ENCODE measurements around the gene COQ5.

COQ5 gene

DNA sequence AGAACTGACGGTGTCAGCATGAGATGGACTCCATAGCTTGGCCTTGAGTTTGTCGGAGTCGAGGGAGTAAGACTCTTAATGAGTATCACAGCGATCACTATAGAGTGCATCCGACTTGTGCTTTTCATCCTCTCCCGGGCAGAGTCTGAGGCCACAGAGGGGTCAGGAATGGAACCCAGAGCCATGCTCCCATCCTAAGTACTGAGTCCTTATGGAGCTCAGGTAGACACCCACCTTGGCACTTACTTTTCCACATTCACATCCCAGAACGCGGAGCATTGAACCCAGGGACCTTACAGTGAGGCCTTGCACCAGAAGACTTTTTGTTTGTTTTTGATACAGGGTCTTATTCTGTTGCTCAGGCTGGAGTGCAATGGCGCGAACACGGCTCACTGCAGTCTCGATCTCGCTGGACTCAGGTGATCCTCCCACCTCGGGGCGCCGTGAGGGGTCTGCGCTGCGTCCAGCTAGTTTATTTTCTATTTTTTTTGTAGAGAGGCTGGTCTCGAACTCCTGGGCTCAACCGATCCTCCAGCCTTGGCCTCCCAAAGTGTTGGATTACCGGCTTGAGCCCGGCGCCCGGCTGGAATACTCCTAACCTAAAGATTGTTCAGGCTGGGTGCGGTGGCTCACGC, 58.7 kb downstream of the COQ5 start:
- Histone ChIP-seq H3K4me3 (ENCODE audit: low read depth in 1 of 2, low read length in 2 of 2) (peak overlapping the region; percentile 73 to 87), H3K36me3 (ENCODE audit: control insufficient read depth in 1 of 2, insufficient read depth in 2 of 2, low read length in 2 of 2) (peaks cover 1 to 16% of the 10 kb centered on the region in 2 donors), H3K9me3 (ENCODE audit: control insufficient read depth in 1 of 2, low read length in 2 of 2) (no peaks in the 10 kb centered on the region), H3K27ac (ENCODE audit: low read depth, low read length) (peak overlapping the region; percentile 35), H3K4me1 (ENCODE audit: control insufficient read depth in 1 of 2, insufficient read depth in 2 of 2, low read length in 2 of 2) (peaks cover 10 to 27% of the 10 kb centered on the region in 2 donors), H3K9ac (ENCODE audit: low read depth in 1 of 2, low read length in 2 of 2) (peak overlapping the region; percentile 49 to 68), H3K27me3 (ENCODE audit: control insufficient read depth in 1 of 2, insufficient read depth in 2 of 2, low read length in 2 of 2) (no peaks in the 10 kb centered on the region)

DNA sequence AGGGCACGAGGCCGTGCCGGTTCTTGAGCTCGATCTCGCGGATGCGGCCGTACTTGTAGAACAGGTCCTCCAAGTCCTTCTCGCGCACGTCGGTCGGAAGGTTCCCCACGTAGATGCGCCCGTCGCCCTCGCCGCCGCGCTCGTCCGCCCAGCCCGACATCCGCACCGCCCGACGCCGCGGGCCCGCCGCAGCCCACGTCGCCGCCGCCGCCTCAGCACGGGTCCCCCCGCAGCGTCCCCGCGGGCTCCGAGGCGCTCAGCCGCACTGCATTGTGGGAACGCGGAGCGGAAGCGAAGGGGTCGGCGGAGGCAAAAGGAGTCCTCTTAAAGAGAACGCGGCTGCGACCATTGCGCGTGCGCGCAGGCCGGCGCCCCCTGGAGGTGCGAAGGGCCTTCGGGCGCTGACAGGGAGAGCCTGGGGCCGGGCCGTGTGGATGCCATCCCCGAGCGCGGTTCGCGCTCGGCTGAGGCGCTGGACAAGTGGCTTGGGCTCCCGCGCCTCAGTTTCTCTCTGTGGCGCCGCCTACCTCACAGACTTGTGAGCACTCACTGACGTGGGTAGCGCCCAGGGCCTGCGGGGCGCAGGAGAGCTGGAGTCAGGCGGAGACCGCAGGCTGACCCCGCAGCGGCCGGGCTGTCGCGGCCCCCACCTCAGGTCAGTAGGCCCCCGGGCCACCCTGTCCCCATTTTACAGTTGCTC, 59.4 kb downstream of the COQ5 start, which contains the start of gene SRSF9:
Gene SRSF9, minus strand, starts transcription at position 299 of the 700 bp plus-strand sequence. Its CDS starts 139 bp downstream, at position 160.
- peaks cover 10 to 27% of the 10 kb centered on the region in 2 donors for H3K4me1 ChIP-seq (ENCODE audit: control insufficient read depth in 1 of 2, insufficient read depth in 2 of 2, low read length in 2 of 2)
- H3K36me3 ChIP-seq (ENCODE audit: control insufficient read depth in 1 of 2, insufficient read depth in 2 of 2, low read length in 2 of 2): peaks cover 8 to 23% of the 10 kb centered on the region in 2 donors
- no peaks in the 10 kb centered on the region for H3K9me3 ChIP-seq (ENCODE audit: control insufficient read depth in 1 of 2, low read length in 2 of 2)
- H3K27ac ChIP-seq (ENCODE audit: low read depth, low read length): peak within 1 kb of the TSS; percentile 91
- peak within 1 kb of the TSS; percentile 69 to 79 for H3K9ac ChIP-seq (ENCODE audit: low read depth in 1 of 2, low read length in 2 of 2)
- H3K4me3 ChIP-seq (ENCODE audit: low read depth in 1 of 2, low read length in 2 of 2): peak within 1 kb of the TSS; percentile 73 to 87
- H3K27me3 ChIP-seq (ENCODE audit: control insufficient read depth in 1 of 2, insufficient read depth in 2 of 2, low read length in 2 of 2): no peaks in the 10 kb centered on the region

DNA sequence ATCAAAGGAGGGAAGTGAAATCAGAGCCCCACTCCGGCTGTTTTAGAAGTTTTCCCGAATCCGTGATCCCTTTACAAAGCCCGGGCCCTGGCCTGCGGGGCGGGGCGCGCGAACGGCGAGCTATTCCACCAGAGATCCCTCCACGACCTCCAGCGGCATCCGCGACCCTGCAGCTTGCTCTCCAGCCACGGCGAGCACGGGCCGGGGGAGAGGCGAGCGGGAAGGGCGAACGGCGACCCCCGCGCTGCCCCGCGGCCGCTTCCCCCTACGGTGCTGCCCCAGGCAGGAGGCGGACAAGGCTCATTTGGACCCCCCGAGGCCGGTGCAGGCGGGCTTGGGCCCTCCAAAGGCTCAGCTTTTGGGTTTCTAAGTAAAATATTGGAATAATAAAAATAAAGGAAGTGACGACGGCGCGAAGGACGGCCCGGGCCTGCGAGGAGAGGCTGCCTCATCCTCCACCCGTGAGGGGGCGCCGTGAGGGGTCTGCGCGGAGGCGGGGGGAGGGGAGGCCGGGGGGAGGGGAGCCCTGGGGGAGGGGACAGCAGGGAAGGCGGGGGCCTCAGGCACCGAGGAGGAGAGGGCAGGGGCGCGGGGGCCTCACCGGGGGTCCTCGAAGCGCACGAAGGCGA, 60.0 kb downstream of the COQ5 start:
- H3K4me1 ChIP-seq (ENCODE audit: control insufficient read depth in 1 of 2, insufficient read depth in 2 of 2, low read length in 2 of 2): peaks cover 10 to 27% of the 10 kb centered on the region in 2 donors
- peak overlapping the region; percentile 73 to 87 for H3K4me3 ChIP-seq (ENCODE audit: low read depth in 1 of 2, low read length in 2 of 2)
- no peaks in the 10 kb centered on the region for H3K27me3 ChIP-seq (ENCODE audit: control insufficient read depth in 1 of 2, insufficient read depth in 2 of 2, low read length in 2 of 2)
- H3K9me3 ChIP-seq (ENCODE audit: control insufficient read depth in 1 of 2, low read length in 2 of 2): no peaks in the 10 kb centered on the region
- H3K36me3 ChIP-seq (ENCODE audit: control insufficient read depth in 1 of 2, insufficient read depth in 2 of 2, low read length in 2 of 2): peaks cover 15 to 30% of the 10 kb centered on the region in 2 donors
- H3K27ac ChIP-seq (ENCODE audit: low read depth, low read length): peak overlapping the region; percentile 91
- H3K9ac ChIP-seq (ENCODE audit: low read depth in 1 of 2, low read length in 2 of 2): peak overlapping the region; percentile 69 to 79

DNA sequence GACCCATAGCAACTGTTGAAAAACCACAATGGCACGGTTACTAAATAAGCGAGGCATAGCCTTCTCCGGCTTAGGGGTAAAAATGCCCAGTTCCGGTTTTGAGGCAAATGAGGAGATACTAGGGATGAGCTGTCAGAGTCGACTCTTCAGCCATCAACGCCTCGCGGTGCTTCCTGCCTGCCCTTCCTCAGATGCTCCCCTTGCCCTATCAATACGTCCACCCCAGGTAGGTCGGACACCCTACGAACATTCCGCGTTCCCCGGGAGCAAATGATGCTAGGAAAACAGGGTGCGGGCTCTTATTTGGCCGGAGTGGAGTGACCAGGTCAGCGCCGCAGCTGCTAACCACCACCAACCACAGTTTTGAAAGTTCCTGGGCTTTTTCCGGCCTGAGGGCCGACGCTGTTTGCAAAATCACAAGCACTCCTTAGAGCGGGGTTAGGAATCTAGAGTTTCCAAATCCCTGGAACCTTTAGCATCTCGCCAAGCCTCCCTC, 60.6 kb downstream of the COQ5 start:
- Histone ChIP-seq H3K27ac (ENCODE audit: low read depth, low read length) (peak overlapping the region; percentile 72), H3K4me1 (ENCODE audit: control insufficient read depth in 1 of 2, insufficient read depth in 2 of 2, low read length in 2 of 2) (peaks cover 10 to 27% of the 10 kb centered on the region in 2 donors)

DNA sequence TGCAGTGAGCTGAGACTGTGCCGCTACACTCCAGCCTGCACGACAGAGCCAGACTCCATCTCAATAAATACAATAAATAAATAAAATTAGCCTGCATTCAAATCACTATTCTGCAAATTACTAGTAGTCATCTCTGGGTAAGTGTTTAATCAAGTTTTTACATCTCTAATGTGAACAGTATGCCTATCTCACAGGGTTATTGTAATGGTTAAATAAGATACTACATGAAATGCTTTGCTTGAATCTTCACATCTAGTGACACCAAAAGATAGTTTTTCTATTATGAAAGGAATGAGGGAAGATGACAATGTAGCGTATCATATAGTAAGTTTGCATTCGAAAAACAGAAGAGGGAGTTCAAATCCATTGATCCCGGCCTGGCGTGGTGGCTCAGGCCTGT, 61.5 kb downstream of the COQ5 start:
- H3K36me3 ChIP-seq (ENCODE audit: control insufficient read depth in 1 of 2, insufficient read depth in 2 of 2, low read length in 2 of 2): peaks cover 28 to 44% of the 10 kb centered on the region in 2 donors

More for the DNA sequence above, 60.6 kb downstream of the COQ5 start:
- Histone ChIP-seq H3K9me3 (ENCODE audit: control insufficient read depth in 1 of 2, low read length in 2 of 2) (no peaks in the 10 kb centered on the region), H3K4me3 (ENCODE audit: low read depth in 1 of 2, low read length in 2 of 2) (peak overlapping the region; percentile 73 to 87), H3K36me3 (ENCODE audit: control insufficient read depth in 1 of 2, insufficient read depth in 2 of 2, low read length in 2 of 2) (peaks cover 20 to 35% of the 10 kb centered on the region in 2 donors), H3K27me3 (ENCODE audit: control insufficient read depth in 1 of 2, insufficient read depth in 2 of 2, low read length in 2 of 2) (no peaks in the 10 kb centered on the region), H3K9ac (ENCODE audit: low read depth in 1 of 2, low read length in 2 of 2) (peak overlapping the region; percentile 69 to 79)

DNA sequence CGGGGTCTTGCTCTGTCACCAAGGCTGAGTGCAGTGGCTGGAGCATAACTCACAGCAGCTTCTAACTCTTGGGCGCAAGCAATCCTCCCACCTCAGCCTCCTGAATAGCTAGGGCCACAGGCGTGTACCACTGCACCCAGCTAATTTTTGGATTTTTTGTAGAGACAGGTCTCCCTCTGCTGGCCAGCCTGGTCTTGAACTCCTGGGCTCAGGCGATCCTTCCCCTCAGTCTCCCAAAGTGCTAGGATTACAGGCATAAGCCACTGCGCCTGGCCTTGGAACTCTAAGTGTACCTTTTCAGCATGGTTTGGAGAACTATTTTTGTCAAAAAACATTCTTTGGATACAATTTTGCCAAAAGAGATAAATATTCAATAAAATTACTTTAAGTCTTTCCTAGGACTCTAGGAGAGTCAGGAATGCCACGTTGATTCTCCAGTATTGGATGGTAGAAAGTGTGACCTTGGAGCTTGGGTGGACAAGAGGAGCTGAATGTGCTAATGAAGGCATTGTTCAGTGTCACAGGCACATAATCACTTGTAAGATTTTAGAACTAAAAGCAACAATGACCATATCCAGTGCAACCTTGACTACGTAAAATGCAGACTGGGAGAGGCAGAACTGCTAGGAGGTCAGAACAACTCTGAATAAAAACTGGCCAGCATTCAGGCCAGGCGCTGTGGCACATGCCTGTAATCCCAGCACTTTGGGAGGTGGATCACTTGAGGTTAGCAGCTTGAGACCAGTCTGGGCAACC, 62.2 kb downstream of the COQ5 start:
- Histone ChIP-seq H3K9ac (ENCODE audit: low read depth in 1 of 2, low read length in 2 of 2) (no peak overlapping the region), H3K36me3 (ENCODE audit: control insufficient read depth in 1 of 2, insufficient read depth in 2 of 2, low read length in 2 of 2) (peaks cover 34 to 51% of the 10 kb centered on the region in 2 donors), H3K9me3 (ENCODE audit: control insufficient read depth in 1 of 2, low read length in 2 of 2) (no peaks in the 10 kb centered on the region), H3K4me1 (ENCODE audit: control insufficient read depth in 1 of 2, insufficient read depth in 2 of 2, low read length in 2 of 2) (peaks cover 10 to 27% of the 10 kb centered on the region in 2 donors), H3K27me3 (ENCODE audit: control insufficient read depth in 1 of 2, insufficient read depth in 2 of 2, low read length in 2 of 2) (no peaks in the 10 kb centered on the region), H3K4me3 (ENCODE audit: low read depth in 1 of 2, low read length in 2 of 2) (no peak overlapping the region), H3K27ac (ENCODE audit: low read depth, low read length) (no peak overlapping the region)

More for the DNA sequence above, 61.5 kb downstream of the COQ5 start:
- no peak overlapping the region for H3K27ac ChIP-seq (ENCODE audit: low read depth, low read length)
- no peaks in the 10 kb centered on the region for H3K27me3 ChIP-seq (ENCODE audit: control insufficient read depth in 1 of 2, insufficient read depth in 2 of 2, low read length in 2 of 2)
- H3K9me3 ChIP-seq (ENCODE audit: control insufficient read depth in 1 of 2, low read length in 2 of 2): no peaks in the 10 kb centered on the region
- H3K4me3 ChIP-seq (ENCODE audit: low read depth in 1 of 2, low read length in 2 of 2): no peak overlapping the region
- peaks cover 10 to 27% of the 10 kb centered on the region in 2 donors for H3K4me1 ChIP-seq (ENCODE audit: control insufficient read depth in 1 of 2, insufficient read depth in 2 of 2, low read length in 2 of 2)
- no peak overlapping the region for H3K9ac ChIP-seq (ENCODE audit: low read depth in 1 of 2, low read length in 2 of 2)

DNA sequence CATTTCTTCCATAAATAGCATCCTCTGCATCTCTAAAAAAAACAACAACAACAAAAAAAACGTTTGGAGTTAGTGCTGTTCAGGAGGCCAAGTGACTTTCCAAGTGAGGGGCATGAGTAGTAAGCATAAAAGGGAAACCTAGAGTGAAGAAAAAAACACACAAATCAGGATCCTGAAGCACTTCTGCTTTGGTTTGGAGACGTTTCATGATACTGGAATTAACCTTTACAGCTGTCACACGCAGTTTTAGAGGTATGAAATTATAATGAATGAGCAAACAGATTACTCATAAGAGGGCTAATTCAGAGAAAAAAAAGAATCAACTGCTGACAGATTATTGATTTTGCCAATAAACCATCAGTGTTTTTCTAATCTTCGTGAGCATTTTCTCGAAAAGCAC, 63.2 kb downstream of the COQ5 start:
- Histone ChIP-seq H3K27ac (ENCODE audit: low read depth, low read length) (no peak overlapping the region), H3K36me3 (ENCODE audit: control insufficient read depth in 1 of 2, insufficient read depth in 2 of 2, low read length in 2 of 2) (peaks cover 37 to 59% of the 10 kb centered on the region in 2 donors), H3K9me3 (ENCODE audit: control insufficient read depth in 1 of 2, low read length in 2 of 2) (no peaks in the 10 kb centered on the region), H3K9ac (ENCODE audit: low read depth in 1 of 2, low read length in 2 of 2) (no peak overlapping the region), H3K4me3 (ENCODE audit: low read depth in 1 of 2, low read length in 2 of 2) (no peak overlapping the region), H3K4me1 (ENCODE audit: control insufficient read depth in 1 of 2, insufficient read depth in 2 of 2, low read length in 2 of 2) (peaks cover 10 to 27% of the 10 kb centered on the region in 2 donors), H3K27me3 (ENCODE audit: control insufficient read depth in 1 of 2, insufficient read depth in 2 of 2, low read length in 2 of 2) (no peaks in the 10 kb centered on the region)

DNA sequence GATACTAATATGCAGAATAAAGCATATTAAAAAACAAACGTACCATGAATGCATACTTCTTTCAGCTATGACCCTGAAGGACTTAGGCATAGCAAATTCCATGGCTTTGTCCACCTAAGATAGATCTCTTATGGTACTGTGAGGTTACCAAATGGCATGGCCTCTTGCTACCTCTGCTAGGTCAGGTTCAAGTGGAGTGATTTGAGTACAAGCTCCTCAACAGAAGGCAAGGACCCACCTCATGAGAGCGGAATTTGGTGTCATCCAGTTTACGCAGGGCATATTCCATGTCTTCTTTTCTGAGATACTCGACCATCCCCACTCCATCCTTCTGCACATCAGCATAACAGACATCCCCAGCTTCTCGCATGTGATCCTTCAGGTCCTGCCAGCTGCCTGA, 65.2 kb downstream of the COQ5 start:
- no peak overlapping the region for H3K9ac ChIP-seq (ENCODE audit: low read depth in 1 of 2, low read length in 2 of 2)
- peaks cover 4 to 23% of the 10 kb centered on the region in 2 donors for H3K4me1 ChIP-seq (ENCODE audit: control insufficient read depth in 1 of 2, insufficient read depth in 2 of 2, low read length in 2 of 2)
- no peak overlapping the region for H3K27ac ChIP-seq (ENCODE audit: low read depth, low read length)
- H3K9me3 ChIP-seq (ENCODE audit: control insufficient read depth in 1 of 2, low read length in 2 of 2): no peaks in the 10 kb centered on the region
- no peak overlapping the region for H3K4me3 ChIP-seq (ENCODE audit: low read depth in 1 of 2, low read length in 2 of 2)
- H3K27me3 ChIP-seq (ENCODE audit: control insufficient read depth in 1 of 2, insufficient read depth in 2 of 2, low read length in 2 of 2): no peaks in the 10 kb centered on the region
- peaks cover 43 to 77% of the 10 kb centered on the region in 2 donors for H3K36me3 ChIP-seq (ENCODE audit: control insufficient read depth in 1 of 2, insufficient read depth in 2 of 2, low read length in 2 of 2)

DNA sequence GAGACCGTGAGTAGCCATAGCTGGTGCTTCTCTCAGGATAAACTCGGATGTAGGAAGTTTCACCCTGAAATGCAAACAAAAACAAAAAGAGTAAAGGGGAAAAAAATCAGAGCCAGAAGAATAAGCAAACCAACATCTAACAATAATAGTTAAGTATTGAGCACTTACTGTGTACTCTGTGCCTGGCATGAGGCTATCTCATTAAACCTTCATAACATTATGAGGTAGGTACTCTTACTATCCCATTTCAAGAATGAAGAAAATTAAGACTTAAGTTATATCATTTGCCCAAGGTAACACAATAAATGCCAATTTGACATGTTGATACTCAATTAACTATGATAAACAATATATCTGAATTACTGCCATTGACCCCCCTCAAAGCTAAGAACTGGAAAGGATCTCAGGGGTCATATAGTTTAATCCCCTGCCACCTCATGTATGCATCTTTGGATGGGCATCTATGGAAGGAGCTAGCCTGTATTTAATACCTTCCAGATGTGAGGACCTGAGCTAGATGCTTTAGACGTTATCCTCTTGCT, 66.8 kb downstream of the COQ5 start:
- peaks cover 49 to 90% of the 10 kb centered on the region in 2 donors for H3K36me3 ChIP-seq (ENCODE audit: control insufficient read depth in 1 of 2, insufficient read depth in 2 of 2, low read length in 2 of 2)

More for the DNA sequence above, 66.8 kb downstream of the COQ5 start:
- H3K27ac ChIP-seq (ENCODE audit: low read depth, low read length): no peak overlapping the region
- H3K4me3 ChIP-seq (ENCODE audit: low read depth in 1 of 2, low read length in 2 of 2): no peak overlapping the region
- H3K27me3 ChIP-seq (ENCODE audit: control insufficient read depth in 1 of 2, insufficient read depth in 2 of 2, low read length in 2 of 2): no peaks in the 10 kb centered on the region
- no peak overlapping the region for H3K9ac ChIP-seq (ENCODE audit: low read depth in 1 of 2, low read length in 2 of 2)
- H3K4me1 ChIP-seq (ENCODE audit: control insufficient read depth in 1 of 2, insufficient read depth in 2 of 2, low read length in 2 of 2): peaks cover 4 to 12% of the 10 kb centered on the region in 2 donors
- H3K9me3 ChIP-seq (ENCODE audit: control insufficient read depth in 1 of 2, low read length in 2 of 2): no peaks in the 10 kb centered on the region
